OCI-LY7 (cell line): ENCODE data around the gene ASXL3.

Experiments used
- EZH2phosphoT487 ChIP-seq: fragments of 200-600 bp; sonication (generic); IDR thresholded peaks from 2 replicates; pipeline ENCODE4 v1.6.1; 2018; ENCODE audit warnings: low read depth, borderline replicate concordance, mild to moderate bottlenecking, mixed run types, antibody characterized with exemption, low read length, moderate library complexity, mixed read lengths
- TF ChIP-seq, protein P1 (sequence below): fragments of 200-600 bp; sonication (generic); conservative IDR thresholded peaks from 2 replicates; pipeline ENCODE4 v1.5.1; 2014; ENCODE audit warnings: mild to moderate bottlenecking, antibody characterized with exemption, low read length, moderate library complexity, mixed read lengths

DNA sequence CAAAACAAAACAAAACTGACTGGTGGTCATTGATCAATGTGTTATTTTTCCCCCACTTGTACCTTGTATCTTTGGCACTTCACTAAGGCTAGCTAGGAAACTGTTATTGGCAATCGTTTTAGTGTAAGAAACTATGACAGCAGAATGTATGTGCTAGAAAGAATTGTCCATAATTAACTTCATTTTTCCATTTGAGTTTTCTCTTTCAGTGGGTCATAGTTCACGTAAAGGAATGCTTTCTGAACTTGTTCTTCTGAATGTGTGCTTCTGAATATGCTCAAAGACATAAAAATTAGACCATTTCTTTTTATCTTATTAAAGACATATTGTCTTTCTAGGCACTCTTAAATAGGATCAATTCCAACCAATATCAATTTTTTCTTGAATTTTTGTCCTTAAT is 132.2 kb downstream of the ASXL3 start:
- no peak for TF ChIP-seq EZH2phosphoT487
- TF ChIP-seq, protein P1, sequence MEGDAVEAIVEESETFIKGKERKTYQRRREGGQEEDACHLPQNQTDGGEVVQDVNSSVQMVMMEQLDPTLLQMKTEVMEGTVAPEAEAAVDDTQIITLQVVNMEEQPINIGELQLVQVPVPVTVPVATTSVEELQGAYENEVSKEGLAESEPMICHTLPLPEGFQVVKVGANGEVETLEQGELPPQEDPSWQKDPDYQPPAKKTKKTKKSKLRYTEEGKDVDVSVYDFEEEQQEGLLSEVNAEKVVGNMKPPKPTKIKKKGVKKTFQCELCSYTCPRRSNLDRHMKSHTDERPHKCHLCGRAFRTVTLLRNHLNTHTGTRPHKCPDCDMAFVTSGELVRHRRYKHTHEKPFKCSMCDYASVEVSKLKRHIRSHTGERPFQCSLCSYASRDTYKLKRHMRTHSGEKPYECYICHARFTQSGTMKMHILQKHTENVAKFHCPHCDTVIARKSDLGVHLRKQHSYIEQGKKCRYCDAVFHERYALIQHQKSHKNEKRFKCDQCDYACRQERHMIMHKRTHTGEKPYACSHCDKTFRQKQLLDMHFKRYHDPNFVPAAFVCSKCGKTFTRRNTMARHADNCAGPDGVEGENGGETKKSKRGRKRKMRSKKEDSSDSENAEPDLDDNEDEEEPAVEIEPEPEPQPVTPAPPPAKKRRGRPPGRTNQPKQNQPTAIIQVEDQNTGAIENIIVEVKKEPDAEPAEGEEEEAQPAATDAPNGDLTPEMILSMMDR: no peak
